GDM1 (cell line): Measurements from ENCODE around the gene AHNAK2.
"Not testable (repeated sequence)": the region's sequence is repeated elsewhere in the genome, so short reads cannot be mapped to it uniquely, and the experiment has no call there.

Source experiments
- DNase-seq: peaks from one replicate; lab custom pipeline; 2025; lab: John Stamatoyannopoulos, UW

AHNAK2 gene

GRCh38 chr14:104953896-104954656 is 24.1 kb downstream of the AHNAK2 start:
- DNase-seq, result no peak

DNA sequence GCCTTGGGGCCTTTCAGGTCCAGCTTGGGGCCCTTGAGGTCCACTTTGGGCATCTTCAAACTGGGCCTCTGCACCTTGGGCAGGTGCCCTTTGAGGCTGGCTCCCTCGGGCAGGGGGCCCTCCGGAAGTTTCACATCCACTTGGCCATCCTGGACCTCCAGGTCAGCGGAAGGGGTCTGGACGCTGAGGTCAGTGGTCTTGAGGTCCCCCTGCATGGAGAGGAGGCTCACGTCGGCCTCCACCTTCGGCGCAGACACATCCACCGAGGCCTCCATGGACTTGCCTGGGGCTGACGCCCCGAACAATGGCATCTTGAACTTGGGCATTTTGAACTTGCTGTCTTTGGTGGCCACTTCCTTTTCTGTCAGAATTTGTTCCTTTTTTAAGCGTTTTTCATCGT is 25.1 kb downstream of the AHNAK2 start:
- DNase-seq, result no peak

DNA sequence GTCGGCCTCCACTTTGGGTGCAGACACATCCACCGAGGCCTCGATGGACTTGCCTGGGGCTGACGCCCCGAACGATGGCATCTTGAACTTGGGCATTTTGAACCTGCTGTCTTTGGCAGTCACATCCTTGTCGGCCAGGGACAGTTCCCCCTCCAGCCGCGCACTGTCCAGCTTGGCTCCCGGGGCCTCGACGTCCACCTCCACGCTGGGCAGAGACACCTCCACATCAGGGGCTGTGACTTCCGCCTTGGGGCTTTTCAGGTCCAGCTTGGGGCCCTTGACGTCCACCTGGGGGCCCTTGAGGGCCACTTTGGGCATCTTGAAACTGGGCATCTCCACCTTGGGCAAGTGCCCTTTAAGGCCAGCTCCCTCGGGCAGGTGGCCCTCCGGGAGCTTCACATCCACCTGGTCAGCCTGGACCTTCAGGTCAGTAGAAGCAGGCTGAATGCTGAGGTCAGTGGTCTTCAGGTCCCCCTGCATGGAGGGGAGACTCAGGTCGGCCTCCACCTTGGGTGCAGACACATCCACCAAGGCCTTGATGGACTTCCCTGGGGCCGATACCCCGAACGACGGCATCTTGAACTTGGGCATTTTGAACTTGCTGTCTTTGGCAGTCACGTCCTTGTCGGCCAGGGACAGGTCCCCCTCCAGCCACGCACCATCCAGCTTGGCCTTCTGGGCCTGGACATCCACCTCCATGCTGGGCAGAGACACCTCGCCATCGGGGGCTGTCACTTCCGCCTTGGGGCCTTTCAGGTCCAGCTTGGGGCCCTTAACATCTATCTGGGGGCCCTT is 26.1 kb downstream of the AHNAK2 start:
- not testable (repeated sequence) for DNase-seq

GRCh38 chr14:104950701-104951100 is 27.5 kb downstream of the AHNAK2 start:
- not testable (repeated sequence) for DNase-seq

- no peak for DNase-seq
These were observed 28.2 kb downstream of the AHNAK2 start for GRCh38 chr14:104950021-104950420.

GRCh38 chr14:104949406-104949955 is 28.7 kb downstream of the AHNAK2 start:
- DNase-seq, result not testable (repeated sequence)

GRCh38 chr14:104948736-104949031 is 29.5 kb downstream of the AHNAK2 start:
- no peak for DNase-seq

DNA sequence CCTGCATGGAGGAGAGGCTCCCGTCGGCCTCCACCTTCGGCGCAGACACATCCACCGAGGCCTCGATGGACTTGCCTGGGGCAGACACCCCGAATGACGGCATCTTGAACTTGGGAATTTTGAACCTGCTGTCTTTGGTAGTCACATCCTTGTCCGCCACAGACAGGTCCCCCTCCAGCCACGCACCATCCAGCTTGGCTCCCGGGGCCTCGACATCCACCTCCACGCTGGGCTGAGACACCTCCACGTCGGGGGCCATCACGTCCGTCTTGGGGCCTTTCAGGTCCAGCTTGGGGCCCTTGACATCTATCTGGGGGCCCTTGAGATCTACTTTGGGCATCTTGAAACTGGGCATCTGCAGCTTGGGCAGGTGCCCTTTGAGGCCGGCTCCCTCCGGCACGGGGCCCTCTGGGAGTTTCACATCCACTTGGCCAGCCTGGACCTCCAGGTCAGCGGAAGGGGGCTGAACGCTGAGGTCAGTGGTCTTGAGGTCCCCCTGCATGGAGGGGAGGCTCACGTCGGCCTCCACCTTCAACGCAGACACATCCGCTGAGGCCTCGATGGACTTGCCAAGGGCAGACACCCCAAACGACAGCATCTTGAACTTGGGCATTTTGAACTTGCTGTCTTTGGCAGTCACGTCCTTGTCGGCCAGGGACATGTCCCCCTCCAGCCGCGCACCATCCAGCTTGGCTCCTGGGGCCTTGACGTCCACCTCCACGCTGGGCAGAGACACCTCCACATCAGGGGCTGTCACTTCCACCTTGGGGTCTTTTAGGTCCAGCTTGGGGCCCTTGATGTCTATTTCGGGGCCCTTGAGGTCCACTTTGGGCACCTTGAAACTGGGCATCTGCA is 30.1 kb downstream of the AHNAK2 start:
- not testable (repeated sequence) for DNase-seq

DNA sequence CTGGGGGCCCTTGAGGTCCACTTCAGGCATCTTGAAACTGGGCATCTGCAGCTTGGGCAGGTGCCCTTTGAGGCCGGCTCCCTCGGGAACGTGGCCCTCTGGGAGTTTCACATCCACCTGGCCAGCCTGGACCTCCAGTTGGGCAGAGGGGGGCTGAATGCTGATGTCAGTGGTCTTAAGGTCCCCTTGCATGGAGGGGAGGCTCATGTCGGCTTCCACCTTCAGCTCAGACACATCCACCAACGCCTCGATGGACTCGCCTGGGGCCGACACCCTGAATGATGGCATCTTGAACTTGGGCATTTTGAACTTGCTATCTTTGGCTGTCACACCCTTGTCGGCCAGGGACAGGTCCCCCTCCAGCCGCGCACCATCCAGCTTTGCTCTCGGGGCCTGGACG is 31.0 kb downstream of the AHNAK2 start:
- DNase-seq, result not testable (repeated sequence)

DNA sequence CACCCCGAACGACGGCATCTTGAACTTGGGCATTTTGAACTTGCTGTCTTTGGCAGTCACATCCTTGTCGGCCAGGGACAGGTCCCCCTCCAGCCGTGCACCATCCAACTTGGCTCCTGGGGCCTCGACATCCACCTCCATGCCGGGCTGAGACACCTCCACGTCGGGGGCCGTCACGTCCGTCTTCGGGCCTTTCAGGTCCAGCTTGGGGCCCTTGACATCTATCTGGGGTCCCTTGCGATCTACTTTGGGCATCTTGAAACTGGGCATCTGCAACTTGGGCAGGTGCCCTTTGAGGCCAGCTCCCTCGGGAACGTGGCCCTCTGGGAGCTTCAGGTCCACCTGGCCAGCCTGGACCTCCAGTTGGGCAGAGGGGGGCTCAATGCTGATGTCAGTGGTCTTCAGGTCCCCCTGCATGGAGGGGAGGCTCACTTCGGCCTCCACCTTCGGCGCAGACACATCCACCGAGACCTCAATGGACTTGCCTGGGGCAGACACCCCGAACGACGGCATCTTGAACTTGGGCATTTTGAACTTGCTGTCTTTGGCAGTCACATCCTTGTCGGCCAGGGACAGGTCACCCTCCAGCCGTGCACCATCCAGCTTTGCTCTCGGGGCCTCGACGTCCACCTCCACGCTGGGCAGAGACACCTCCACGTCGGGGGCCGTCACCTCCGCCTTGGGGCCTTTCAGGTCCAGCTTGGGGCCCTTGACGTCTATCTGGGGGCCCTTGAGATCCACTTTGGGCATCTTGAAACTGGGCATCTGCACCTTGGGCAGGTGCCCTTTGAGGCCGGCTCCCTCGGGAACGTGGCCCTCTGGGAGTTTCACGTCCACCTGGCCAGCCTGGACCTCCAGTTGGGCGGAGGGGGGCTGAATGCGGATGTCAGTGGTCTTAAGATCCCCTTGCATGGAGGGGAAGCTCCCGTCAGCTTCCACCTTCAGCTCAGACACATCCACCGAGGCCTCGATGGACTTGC is 31.9 kb downstream of the AHNAK2 start:
- not testable (repeated sequence) for DNase-seq

DNA sequence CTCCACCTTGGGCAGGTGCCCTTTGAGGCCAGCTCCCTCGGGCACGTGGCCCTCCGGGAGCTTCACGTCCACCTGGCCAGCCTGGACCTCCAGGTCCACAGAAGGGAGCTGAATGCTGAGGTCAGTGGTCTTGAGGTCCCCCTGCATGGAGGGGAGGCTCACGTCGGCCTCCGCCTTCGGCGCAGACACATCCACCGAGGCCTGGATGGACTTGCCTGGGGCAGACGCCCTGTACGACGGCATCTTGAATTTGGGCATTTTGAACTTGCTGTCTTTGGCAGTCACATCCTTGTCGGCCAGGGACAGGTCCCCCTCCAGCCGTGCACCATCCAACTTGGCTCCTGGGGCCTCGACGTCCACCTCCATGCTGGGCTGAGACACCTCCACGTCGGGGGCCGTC is 32.9 kb downstream of the AHNAK2 start:
- not testable (repeated sequence) for DNase-seq

- not testable (repeated sequence) for DNase-seq
These were observed 33.6 kb downstream of the AHNAK2 start for GRCh38 chr14:104944436-104945205.

DNA sequence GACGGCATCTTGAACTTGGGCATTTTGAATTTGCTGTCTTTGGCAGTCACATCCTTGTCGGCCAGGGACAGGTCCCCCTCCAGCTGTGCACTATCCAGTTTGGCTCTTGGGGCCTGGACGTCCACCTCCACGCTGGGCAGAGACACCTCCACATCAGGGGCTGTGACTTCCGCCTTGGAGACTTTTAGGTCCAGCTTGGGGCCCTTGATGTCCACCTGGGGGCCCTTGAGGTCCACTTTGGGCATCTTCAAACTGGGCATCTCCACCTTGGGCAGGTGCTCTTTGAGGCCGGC is 34.2 kb downstream of the AHNAK2 start:
- not testable (repeated sequence) for DNase-seq

GRCh38 chr14:104943216-104944015 is 34.8 kb downstream of the AHNAK2 start:
- DNase-seq, result not testable (repeated sequence)

GRCh38 chr14:104942586-104942985 is 35.6 kb downstream of the AHNAK2 start:
- no peak for DNase-seq

GRCh38 chr14:104941508-104942365 is 36.4 kb downstream of the AHNAK2 start:
- DNase-seq, result no peak

DNA sequence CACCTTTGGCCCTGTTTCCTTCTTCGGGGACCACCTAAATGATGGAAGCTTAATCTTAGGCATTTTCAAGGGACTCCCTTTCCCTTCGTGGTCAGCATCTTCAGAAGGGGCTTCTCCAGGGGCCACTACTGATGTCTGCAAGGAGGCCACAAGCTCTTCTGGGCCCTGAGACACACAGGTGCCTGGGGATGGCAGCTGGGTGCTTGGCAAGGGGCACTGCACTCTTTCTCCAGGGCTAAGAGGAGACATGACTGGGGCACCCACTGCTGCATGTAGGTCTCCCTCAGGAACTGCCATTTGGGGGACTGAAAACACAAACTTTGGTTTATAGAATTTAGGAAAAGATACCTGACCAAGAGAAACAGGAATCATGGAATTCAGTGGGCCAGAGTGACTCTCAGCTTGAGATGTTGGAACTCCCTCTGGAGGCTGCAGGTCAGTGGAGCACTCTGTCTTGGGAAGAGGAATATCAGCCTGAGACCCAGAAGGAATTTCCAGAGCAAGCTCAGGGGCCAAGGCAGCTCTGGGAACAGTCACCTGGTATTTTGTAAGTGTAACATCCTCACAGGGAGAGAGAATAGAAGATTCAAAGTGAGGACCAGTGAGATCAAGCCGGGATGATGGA is 37.5 kb downstream of the AHNAK2 start:
- DNase-seq, result no peak
